ENCODE measurements around the gene NFIB.

Gene NFIB

DNA sequence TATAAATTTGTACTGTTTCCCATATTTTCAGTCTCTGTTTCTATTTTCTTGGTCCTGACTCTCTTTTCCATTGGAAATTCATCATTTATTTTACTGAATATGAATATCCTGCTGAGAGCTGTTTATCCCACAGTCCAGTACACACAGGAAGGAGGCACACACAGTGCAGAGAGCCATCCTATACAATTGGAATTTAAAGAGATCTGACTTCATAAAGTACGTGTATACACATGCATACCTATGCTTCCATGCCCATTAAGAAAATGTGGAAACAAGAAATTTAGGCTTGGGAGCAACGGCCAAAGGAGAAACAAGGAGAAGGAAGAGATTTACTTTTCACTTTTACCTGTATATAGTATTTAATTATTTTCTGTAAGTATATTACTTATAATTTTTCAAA lies 99.2 kb downstream of the NFIB start:
- H3K4me1 Mint-ChIP-seq (ENCODE audit: low read depth), result no peaks in the 10 kb centered on the region
- H3K9me3 Mint-ChIP-seq, result no peaks in the 10 kb centered on the region
- H3K27me3 Mint-ChIP-seq (ENCODE audit: low read depth), result no peaks in the 10 kb centered on the region
- H3K4me3 Mint-ChIP-seq, result no peak overlapping the region
- DNase-seq (ENCODE audit: low spot score), result no peak
- no peak overlapping the region for H3K27ac Mint-ChIP-seq
- H3K36me3 Mint-ChIP-seq (ENCODE audit: low read depth), result no peaks in the 10 kb centered on the region

DNA sequence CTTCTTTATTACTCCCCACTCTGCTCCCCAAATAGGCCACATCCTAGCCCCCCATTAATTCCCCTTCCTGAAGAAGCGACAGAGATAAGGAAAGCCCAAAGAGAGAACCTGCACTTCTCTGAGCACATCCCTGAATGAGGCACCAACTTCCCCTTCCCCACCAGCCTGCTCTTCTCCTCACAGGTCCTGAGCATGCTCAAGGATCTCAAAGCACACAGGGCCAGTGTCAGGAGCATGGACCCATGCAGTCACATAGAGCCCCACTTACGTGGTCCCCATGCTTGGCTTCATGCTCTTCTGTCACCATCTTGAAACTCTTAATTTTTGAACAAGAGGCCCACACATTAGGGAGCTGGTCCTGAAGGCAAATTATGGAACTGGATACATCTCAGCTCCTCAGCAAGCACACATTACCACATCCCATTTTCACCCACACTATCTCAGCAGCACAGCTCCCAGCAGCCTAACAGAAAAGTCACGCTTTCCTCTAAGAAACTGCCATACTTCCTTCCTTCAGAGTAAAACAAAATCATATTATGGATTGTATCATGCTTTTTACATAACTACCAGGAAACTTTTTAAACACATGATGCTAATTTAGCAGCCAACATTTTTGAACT lies 99.8 kb downstream of the NFIB start:
- no peaks in the 10 kb centered on the region for H3K4me1 Mint-ChIP-seq (ENCODE audit: low read depth)
- H3K27me3 Mint-ChIP-seq (ENCODE audit: low read depth), result no peaks in the 10 kb centered on the region
- H3K36me3 Mint-ChIP-seq (ENCODE audit: low read depth), result no peaks in the 10 kb centered on the region
- no peak overlapping the region for H3K4me3 Mint-ChIP-seq
- DNase-seq (ENCODE audit: low spot score), result no peak
- H3K9me3 Mint-ChIP-seq, result no peaks in the 10 kb centered on the region
- H3K27ac Mint-ChIP-seq, result no peak overlapping the region

DNA sequence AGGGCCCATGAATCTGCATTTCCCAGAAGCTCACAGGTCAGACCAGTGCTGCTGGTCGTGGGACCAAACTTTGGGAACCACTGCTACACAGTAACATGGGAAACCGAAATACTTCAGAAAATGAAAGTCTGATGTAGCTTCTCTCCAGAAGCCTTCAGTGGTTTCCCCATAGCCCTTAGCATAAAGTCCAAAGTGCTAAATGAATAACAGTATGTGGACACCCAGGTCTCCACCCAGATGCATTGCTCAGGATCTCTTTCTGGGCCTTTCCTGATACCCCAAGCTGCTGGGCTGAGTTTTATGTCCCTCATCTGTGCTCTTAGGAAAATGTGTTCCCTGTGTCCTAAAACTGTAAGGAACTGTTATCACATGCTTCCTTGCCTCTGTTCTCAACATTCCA lies 100.4 kb downstream of the NFIB start:
- DNase-seq (ENCODE audit: low spot score), result no peak
- Mint-ChIP-seq H3K36me3 (ENCODE audit: low read depth) (no peaks in the 10 kb centered on the region), H3K9me3 (no peaks in the 10 kb centered on the region), H3K4me1 (ENCODE audit: low read depth) (no peaks in the 10 kb centered on the region), H3K27ac (no peak overlapping the region), H3K27me3 (ENCODE audit: low read depth) (no peaks in the 10 kb centered on the region), H3K4me3 (no peak overlapping the region)

DNA sequence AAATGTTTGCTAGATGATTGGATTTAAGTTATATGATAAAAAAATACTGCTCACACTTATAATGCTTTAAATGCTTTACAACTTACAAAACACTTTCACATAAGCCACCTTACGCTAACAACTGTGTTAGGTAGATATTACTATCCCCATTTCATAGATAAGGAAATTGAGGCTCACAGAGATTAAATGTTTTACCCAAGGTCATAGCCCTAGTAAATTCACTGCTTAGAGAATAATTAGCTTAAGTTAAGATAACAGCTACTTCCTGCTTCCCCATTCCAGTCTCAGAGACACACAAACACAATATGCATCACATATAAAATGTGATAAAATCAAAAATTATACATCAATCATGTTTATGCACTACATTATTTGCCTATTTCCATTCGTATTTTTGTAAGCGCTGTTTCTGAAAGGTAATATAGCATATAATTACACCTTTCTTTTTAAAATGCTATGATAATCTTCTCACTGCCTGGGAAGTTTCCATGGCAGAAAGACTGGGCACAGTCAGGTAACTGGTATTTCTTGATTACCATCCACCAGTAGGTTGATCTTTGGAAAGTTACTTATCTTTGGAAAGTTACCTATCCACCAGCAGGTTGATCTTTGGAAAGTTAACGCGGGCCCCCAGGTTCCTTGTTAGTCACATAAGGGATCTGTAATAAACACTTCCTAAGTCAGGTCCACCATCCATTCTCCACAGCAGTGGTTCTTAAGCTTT lies 101.1 kb downstream of the NFIB start:
- Mint-ChIP-seq H3K36me3 (ENCODE audit: low read depth) (no peaks in the 10 kb centered on the region), H3K27me3 (ENCODE audit: low read depth) (no peaks in the 10 kb centered on the region), H3K4me3 (no peak overlapping the region), H3K27ac (no peak overlapping the region), H3K9me3 (no peaks in the 10 kb centered on the region), H3K4me1 (ENCODE audit: low read depth) (no peaks in the 10 kb centered on the region)
- DNase-seq (ENCODE audit: low spot score), result no peak

DNA sequence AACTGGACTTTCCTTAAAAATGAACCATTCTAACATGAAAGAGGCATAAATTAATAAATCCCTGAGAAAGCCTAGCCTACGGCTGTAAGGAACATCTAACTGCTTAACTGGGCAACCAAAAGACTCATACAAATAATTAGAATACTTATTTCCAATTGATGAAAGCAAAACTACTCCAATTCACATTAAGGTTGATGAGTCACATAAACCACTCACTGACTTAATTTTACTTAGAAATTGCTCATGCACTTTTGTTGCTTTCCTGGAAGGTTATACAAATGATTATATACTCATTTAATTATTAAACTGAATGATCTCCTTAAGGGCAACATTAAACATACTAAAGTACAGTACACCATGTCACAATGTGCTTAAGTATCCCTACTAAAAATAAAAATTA lies 101.9 kb downstream of the NFIB start:
- no peak overlapping the region for H3K27ac Mint-ChIP-seq
- no peak for DNase-seq (ENCODE audit: low spot score)
- H3K36me3 Mint-ChIP-seq (ENCODE audit: low read depth), result no peaks in the 10 kb centered on the region
- H3K4me3 Mint-ChIP-seq, result no peak overlapping the region
- no peaks in the 10 kb centered on the region for H3K27me3 Mint-ChIP-seq (ENCODE audit: low read depth)
- H3K4me1 Mint-ChIP-seq (ENCODE audit: low read depth), result no peaks in the 10 kb centered on the region
- no peaks in the 10 kb centered on the region for H3K9me3 Mint-ChIP-seq

DNA sequence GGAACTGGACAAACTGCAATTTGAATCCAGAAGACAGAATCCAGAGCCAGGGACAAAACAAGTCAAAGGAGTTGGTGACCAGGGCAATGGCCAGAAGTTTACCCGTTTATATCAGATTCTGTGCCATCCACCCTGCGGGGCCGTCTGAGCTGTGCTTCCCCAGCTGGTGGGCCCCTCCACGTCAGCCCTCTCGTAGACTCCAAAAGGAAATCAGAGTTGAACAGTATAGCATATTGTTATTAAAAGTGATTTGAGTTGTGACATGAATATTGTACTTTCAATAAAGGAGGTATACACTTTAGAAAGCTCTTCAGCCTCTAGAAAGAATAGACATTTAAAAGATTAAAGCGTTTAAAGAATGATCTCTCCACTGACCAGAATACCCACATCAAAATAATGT lies 102.4 kb downstream of the NFIB start:
- no peaks in the 10 kb centered on the region for H3K9me3 Mint-ChIP-seq
- no peak overlapping the region for H3K4me3 Mint-ChIP-seq
- DNase-seq (ENCODE audit: low spot score), result no peak
- no peaks in the 10 kb centered on the region for H3K36me3 Mint-ChIP-seq (ENCODE audit: low read depth)
- no peaks in the 10 kb centered on the region for H3K27me3 Mint-ChIP-seq (ENCODE audit: low read depth)
- no peak overlapping the region for H3K27ac Mint-ChIP-seq
- H3K4me1 Mint-ChIP-seq (ENCODE audit: low read depth), result no peaks in the 10 kb centered on the region

DNA sequence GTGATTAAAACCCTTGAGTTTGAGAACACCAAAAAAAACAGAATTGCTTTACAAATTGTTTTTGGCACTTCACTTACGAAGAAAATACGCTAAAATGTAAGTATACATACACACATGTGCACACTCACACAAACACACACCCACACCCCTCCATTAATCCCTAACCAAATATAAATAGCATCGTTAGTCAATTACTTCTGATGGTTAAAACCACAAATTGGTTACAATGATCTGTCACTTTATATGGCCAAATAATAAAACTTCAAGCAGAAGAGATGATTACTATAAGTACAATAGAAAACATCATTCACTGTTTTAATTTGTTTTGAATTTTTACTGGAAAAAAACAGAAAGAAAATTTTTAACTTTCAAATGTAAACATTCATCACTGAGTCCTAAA lies 103.5 kb downstream of the NFIB start:
- no peak overlapping the region for H3K27ac Mint-ChIP-seq

DNA sequence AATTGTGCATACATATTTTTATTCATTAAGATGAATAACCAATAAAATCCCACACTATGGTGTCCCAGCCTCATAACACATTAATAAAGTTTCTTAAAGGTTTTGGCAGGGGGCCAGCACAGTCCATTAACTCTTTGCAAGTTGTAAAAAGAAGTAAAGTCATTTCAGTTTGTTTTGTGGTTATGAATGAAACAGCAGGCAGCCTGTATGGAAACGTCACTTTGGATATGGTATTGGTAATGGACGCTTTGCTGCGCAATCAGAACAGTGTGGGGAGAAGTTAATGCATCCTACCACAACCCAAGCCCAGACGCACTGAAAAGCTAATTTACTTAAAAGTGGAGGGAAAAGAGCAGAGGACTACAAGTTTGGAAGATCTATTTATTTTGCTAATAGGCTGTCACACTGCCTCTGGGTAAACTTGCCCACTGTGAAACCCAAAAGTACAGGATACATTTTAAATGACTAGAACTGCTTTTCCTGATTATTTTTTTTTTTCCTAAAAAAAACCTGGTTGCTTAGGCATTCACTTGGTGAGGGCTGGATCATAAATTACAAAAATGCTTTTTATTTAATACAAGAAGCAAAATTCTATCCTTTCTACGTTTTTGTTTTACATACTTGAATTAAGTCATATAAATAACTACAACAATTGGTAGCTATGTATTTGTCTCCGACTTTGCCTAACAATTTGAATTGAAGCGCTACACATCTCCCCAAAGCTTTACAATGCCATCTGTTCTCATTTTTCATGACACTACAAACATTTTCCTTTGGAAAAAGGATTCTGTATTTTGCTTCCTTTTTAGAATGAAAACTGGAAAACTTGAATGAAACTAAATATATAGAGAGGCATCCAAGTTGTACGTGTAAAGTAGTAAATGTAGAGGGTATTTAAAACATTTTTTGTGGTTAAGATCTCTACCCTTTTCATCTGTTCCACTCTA lies 104.3 kb downstream of the NFIB start:
- Mint-ChIP-seq H3K27ac (no peak overlapping the region), H3K4me1 (ENCODE audit: low read depth) (no peaks in the 10 kb centered on the region), H3K27me3 (ENCODE audit: low read depth) (no peaks in the 10 kb centered on the region), H3K9me3 (no peaks in the 10 kb centered on the region), H3K4me3 (no peak overlapping the region), H3K36me3 (ENCODE audit: low read depth) (no peaks in the 10 kb centered on the region)
- DNase-seq (ENCODE audit: low spot score), result no peak

More for the DNA sequence above, 103.5 kb downstream of the NFIB start:
- Mint-ChIP-seq H3K27me3 (ENCODE audit: low read depth) (no peaks in the 10 kb centered on the region), H3K9me3 (no peaks in the 10 kb centered on the region), H3K4me3 (no peak overlapping the region), H3K36me3 (ENCODE audit: low read depth) (no peaks in the 10 kb centered on the region), H3K4me1 (ENCODE audit: low read depth) (no peaks in the 10 kb centered on the region)
- no peak for DNase-seq (ENCODE audit: low spot score)

DNA sequence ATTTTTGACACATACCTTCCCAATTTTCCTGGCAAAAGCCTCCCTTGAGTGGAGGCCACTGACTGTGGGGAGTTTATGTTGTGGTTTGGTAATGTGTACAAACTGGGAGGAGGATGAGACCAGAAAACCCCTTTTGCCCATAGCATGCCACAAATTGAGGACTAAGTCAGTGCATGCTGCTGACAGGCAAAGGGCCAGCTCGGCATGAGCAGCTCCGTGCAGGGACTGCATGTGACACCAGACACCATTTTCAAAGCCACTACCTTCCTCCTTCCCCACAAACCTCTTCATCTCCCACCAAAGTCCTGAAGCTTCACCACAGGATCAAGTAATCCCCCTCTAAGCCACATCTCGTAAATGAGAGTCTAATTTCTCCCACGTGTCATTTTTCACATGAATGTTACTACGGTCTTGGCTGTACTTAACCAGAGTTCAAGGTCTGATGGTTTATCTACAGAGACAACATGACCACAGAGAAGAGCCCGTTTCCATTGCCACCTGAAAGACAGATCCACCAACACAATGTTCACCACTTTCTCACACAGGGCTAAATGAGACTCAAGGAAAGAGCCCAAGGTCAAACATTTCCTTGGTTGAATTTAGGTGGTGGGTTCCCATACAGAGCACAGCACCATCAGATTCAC lies 106.5 kb downstream of the NFIB start:
- Mint-ChIP-seq H3K36me3 (ENCODE audit: low read depth) (no peaks in the 10 kb centered on the region), H3K9me3 (no peaks in the 10 kb centered on the region), H3K27me3 (ENCODE audit: low read depth) (no peaks in the 10 kb centered on the region), H3K4me3 (no peak overlapping the region), H3K4me1 (ENCODE audit: low read depth) (no peaks in the 10 kb centered on the region), H3K27ac (no peak overlapping the region)
- DNase-seq (ENCODE audit: low spot score), result no peak

DNA sequence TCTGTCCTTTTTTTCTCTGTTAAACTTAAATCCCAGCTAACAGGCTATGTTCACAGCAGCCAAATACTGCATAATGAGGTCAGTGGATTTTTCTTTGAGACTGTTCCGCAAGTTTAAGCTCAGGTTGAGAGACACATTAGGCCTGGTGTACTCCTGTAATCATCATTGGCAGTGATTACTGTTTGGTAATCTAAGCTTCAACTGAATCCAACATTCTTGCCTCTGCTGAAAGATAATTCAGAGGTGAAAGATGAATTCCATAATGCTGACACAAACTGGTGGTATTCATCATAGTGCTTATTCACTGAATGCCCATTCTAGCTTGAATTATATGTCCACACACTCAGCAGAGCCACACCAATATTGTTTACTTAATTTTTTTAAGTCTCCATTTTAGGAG lies 108.5 kb downstream of the NFIB start:
- H3K4me3 Mint-ChIP-seq, result no peak overlapping the region
- no peaks in the 10 kb centered on the region for H3K4me1 Mint-ChIP-seq (ENCODE audit: low read depth)
- no peak for DNase-seq (ENCODE audit: low spot score)
- no peak overlapping the region for H3K27ac Mint-ChIP-seq
- H3K36me3 Mint-ChIP-seq (ENCODE audit: low read depth), result no peaks in the 10 kb centered on the region
- no peaks in the 10 kb centered on the region for H3K9me3 Mint-ChIP-seq
- no peaks in the 10 kb centered on the region for H3K27me3 Mint-ChIP-seq (ENCODE audit: low read depth)

DNA sequence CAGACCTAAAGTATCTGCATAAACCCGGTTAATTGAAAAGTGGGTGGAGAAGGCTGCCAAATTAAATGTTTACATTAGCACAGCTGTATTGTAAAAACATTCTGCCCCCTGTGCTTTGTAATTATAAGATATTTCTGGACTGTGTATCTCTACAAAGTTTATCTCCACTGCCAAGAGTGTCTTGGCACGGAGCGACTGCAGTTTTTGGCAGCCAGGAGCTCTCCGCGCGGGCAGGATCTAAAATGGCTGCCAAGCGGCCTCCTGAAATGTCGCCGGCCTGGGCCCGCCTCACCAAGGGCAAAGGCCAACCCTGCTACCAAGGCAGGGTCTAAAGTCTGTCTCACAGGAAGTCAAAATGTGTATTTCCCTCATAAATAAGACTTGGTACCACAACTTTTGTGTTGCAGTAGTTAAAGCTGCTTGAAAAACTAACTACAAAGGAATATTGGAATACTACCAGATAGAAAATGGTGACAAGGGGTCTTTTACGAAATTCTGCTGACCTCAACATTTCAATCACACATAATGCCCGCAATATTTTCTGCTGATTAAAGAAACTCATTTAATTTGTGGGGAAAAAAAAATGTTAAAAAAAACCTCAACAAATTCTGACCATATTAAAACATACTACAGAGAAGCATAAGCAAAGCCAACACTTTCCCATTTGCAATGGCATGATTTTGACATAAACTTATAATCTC lies 110.4 kb downstream of the NFIB start:
- Mint-ChIP-seq H3K9me3 (no peaks in the 10 kb centered on the region), H3K36me3 (ENCODE audit: low read depth) (no peaks in the 10 kb centered on the region), H3K27ac (no peak overlapping the region), H3K27me3 (ENCODE audit: low read depth) (no peaks in the 10 kb centered on the region), H3K4me3 (no peak overlapping the region), H3K4me1 (ENCODE audit: low read depth) (no peaks in the 10 kb centered on the region)
- DNase-seq (ENCODE audit: low spot score), result no peak

DNA sequence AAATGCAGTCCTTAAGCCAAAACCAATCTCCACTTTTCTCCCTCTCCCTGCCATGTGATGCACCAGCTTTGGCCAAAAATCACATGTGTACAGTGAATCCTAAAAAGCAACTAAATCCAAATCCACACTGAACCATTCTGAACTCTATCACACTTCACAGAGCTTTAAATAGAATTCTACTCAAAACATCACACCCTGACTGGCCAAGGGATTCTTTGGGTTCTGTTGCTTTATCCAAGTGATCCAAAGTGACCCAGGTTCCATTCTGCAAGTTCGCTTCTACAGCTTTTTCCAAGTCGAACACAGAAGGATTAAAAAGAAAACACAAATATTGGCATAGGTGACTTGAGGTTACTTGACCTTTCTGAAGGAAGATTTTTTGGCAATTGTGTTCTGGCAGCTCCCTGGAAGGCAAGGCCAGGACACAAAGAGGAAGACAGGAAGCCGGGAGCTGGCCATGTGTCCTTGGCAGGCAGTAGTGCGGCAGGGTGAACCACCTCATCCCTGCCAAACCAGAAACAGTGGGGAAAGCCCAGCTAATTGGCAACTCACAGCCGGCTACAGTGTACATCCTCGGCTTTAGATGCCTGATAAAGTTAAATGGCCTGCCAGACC lies 115.0 kb downstream of the NFIB start:
- no peaks in the 10 kb centered on the region for H3K4me1 Mint-ChIP-seq (ENCODE audit: low read depth)
- no peak overlapping the region for H3K27ac Mint-ChIP-seq
- H3K9me3 Mint-ChIP-seq, result no peaks in the 10 kb centered on the region
- no peaks in the 10 kb centered on the region for H3K36me3 Mint-ChIP-seq (ENCODE audit: low read depth)
- no peak overlapping the region for H3K4me3 Mint-ChIP-seq
- DNase-seq (ENCODE audit: low spot score), result no peak
- no peaks in the 10 kb centered on the region for H3K27me3 Mint-ChIP-seq (ENCODE audit: low read depth)
